Measurements from ENCODE around the gene FBN1.

Gene FBN1

GRCh38 chr15:48462688-48463087 is 182.8 kb downstream of the FBN1 start:
- DNase-seq: no peak

GRCh38 chr15:48459571-48460442 is 185.7 kb downstream of the FBN1 start:
- DNase-seq: no peak

- no peak for DNase-seq
These were observed 186.6 kb downstream of the FBN1 start for GRCh38 chr15:48458876-48459275.

- no peak for DNase-seq
These were observed 189.4 kb downstream of the FBN1 start for GRCh38 chr15:48456134-48456533.

GRCh38 chr15:48451736-48452135 is 193.8 kb downstream of the FBN1 start:
- no peak for DNase-seq

GRCh38 chr15:48451241-48451640 is 194.3 kb downstream of the FBN1 start:
- DNase-seq: no peak

- DNase-seq: no peak
These were observed 195.8 kb downstream of the FBN1 start for GRCh38 chr15:48449734-48450133.

GRCh38 chr15:48447657-48448056 is 197.9 kb downstream of the FBN1 start:
- DNase-seq: no peak

GRCh38 chr15:48447058-48447457 is 198.5 kb downstream of the FBN1 start:
- DNase-seq: no peak

GRCh38 chr15:48442011-48442410 is 203.5 kb downstream of the FBN1 start:
- no peak for DNase-seq

GRCh38 chr15:48440084-48440483 is 205.4 kb downstream of the FBN1 start:
- DNase-seq: no peak

GRCh38 chr15:48437178-48437577 is 208.3 kb downstream of the FBN1 start:
- no peak for DNase-seq

GRCh38 chr15:48435321-48435720 is 210.2 kb downstream of the FBN1 start:
- DNase-seq: no peak

- DNase-seq: no peak
These were observed 212.2 kb downstream of the FBN1 start for GRCh38 chr15:48433226-48433886.

GRCh38 chr15:48432688-48433087 is 212.8 kb downstream of the FBN1 start:
- DNase-seq: no peak

GRCh38 chr15:48427960-48428547 is 217.5 kb downstream of the FBN1 start:
- no peak for DNase-seq

- no peak for DNase-seq
These were observed 218.0 kb downstream of the FBN1 start for GRCh38 chr15:48427479-48427878.

- no peak for DNase-seq
These were observed 218.6 kb downstream of the FBN1 start for GRCh38 chr15:48426941-48427340.

GRCh38 chr15:48426044-48426443 is 219.5 kb downstream of the FBN1 start:
- no peak for DNase-seq

GRCh38 chr15:48425051-48425450 is 220.5 kb downstream of the FBN1 start:
- DNase-seq: no peak

GRCh38 chr15:48423896-48424475 is 221.5 kb downstream of the FBN1 start:
- DNase-seq: no peak

GRCh38 chr15:48423342-48423741 is 222.2 kb downstream of the FBN1 start:
- no peak for DNase-seq

GRCh38 chr15:48422401-48422800 is 223.1 kb downstream of the FBN1 start:
- DNase-seq: no peak

GRCh38 chr15:48421362-48421761 is 224.1 kb downstream of the FBN1 start:
- DNase-seq: no peak

All from effector CD4-positive, alpha-beta T cell (primary cell).